Ishikawa (cell line): Measurements from ENCODE around the gene MIER2.

Experiments
- EGR1 ChIP-seq: IDR thresholded peaks from 2 replicates; pipeline ENCODE4 v1.6.1; 2012
- EP300 ChIP-seq: IDR thresholded peaks from 2 replicates; pipeline ENCODE4 v1.6.1; 2012; ENCODE audit warnings: borderline replicate concordance
- FOXM1 ChIP-seq: IDR thresholded peaks from 2 replicates; pipeline ENCODE4 v1.6.1; 2012; ENCODE audit warnings: low read depth, borderline replicate concordance
- NFIC ChIP-seq: IDR thresholded peaks from 2 replicates; pipeline ENCODE4 v1.6.1; 2012
- RAD21 ChIP-seq: IDR thresholded peaks from 2 replicates; pipeline ENCODE4 v1.6.1; 2012; ENCODE audit warnings: low read depth
- TAF1 ChIP-seq: IDR thresholded peaks from 2 replicates; pipeline ENCODE4 v1.6.1; 2012; ENCODE audit warnings: low read depth, mild to moderate bottlenecking
- TEAD4 ChIP-seq: IDR thresholded peaks from 2 replicates; pipeline ENCODE4 v1.6.1; 2012
- USF1 ChIP-seq: IDR thresholded peaks from 2 replicates; pipeline ENCODE4 v1.6.1; 2012
- YY1 ChIP-seq: IDR thresholded peaks from 2 replicates; pipeline ENCODE4 v1.6.1; 2012; ENCODE audit warnings: low read depth
- TF ChIP-seq, protein P1 (sequence below): IDR thresholded peaks from 2 replicates; pipeline ENCODE4 v1.6.1; 2012
- TF ChIP-seq, protein P2 (sequence below): IDR thresholded peaks from 2 replicates; pipeline ENCODE4 v1.6.1; 2012; ENCODE audit warnings: low read depth, mild to moderate bottlenecking

GRCh38 chr19:279656-280055, 64.9 kb downstream of the MIER2 start:
- TF ChIP-seq YY1 (no peak), RAD21 (no peak), TAF1 (no peak), EGR1 (no peak), FOXM1 (no peak), NFIC (no peak), EP300 (no peak), USF1 (no peak), TEAD4 (no peak)
- TF ChIP-seq, protein P1, sequence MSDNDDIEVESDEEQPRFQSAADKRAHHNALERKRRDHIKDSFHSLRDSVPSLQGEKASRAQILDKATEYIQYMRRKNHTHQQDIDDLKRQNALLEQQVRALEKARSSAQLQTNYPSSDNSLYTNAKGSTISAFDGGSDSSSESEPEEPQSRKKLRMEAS, result no peak
- TF ChIP-seq, protein P2, sequence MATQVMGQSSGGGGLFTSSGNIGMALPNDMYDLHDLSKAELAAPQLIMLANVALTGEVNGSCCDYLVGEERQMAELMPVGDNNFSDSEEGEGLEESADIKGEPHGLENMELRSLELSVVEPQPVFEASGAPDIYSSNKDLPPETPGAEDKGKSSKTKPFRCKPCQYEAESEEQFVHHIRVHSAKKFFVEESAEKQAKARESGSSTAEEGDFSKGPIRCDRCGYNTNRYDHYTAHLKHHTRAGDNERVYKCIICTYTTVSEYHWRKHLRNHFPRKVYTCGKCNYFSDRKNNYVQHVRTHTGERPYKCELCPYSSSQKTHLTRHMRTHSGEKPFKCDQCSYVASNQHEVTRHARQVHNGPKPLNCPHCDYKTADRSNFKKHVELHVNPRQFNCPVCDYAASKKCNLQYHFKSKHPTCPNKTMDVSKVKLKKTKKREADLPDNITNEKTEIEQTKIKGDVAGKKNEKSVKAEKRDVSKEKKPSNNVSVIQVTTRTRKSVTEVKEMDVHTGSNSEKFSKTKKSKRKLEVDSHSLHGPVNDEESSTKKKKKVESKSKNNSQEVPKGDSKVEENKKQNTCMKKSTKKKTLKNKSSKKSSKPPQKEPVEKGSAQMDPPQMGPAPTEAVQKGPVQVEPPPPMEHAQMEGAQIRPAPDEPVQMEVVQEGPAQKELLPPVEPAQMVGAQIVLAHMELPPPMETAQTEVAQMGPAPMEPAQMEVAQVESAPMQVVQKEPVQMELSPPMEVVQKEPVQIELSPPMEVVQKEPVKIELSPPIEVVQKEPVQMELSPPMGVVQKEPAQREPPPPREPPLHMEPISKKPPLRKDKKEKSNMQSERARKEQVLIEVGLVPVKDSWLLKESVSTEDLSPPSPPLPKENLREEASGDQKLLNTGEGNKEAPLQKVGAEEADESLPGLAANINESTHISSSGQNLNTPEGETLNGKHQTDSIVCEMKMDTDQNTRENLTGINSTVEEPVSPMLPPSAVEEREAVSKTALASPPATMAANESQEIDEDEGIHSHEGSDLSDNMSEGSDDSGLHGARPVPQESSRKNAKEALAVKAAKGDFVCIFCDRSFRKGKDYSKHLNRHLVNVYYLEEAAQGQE, result no peak
